Measurements from ENCODE around the gene MIER2. TPM values are rescaled to one million over a fixed set of nuclear protein-coding genes. Genes with fewer than 3 reads are reported as not detected.

MIER2 gene
- total RNA-seq, 1 donor: 14.8 TPM

DNA sequence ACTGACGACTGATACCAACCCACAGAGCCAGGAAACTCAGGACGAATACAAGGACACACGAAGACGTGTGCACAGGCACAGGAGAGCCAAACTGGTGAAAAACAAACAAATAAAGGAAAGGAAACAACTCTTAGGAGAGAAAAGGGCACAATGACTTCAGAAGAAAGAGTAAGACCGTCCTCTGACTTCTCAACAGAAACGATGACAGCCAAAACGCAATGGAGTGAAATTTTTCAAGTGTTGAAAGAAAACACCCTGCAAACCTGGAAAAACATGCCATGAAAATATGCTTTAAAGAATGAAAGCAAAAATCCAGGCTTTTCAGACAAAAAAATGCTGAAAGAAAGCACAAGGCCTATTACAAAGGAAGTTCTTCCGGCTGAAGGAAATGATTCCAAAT lies 28.8 kb downstream of the MIER2 start:
- Histone ChIP-seq H3K4me2 (ENCODE audit: insufficient read depth, low read length) (no peak overlapping the region), H4K20me1 (ENCODE audit: insufficient read depth, low read length) (peaks cover 39% of the 10 kb centered on the region), H3K4me1 (ENCODE audit: insufficient read depth, low read length) (no peaks in the 10 kb centered on the region), H3K27ac (ENCODE audit: low read depth, low read length) (no peak overlapping the region), H2AFZ (ENCODE audit: low read length) (no peak overlapping the region), H3K27me3 (ENCODE audit: insufficient read depth, low read length) (no peaks in the 10 kb centered on the region), H3K79me2 (ENCODE audit: insufficient read depth, low read length) (peaks cover 62% of the 10 kb centered on the region), H3K9me3 (ENCODE audit: low read depth, low read length) (no peaks in the 10 kb centered on the region), H3K4me3 (ENCODE audit: insufficient read depth, low read length) (no peak overlapping the region), H3K36me3 (ENCODE audit: insufficient read depth, low read length) (peaks cover 50% of the 10 kb centered on the region)
- TF ChIP-seq, protein P1, sequence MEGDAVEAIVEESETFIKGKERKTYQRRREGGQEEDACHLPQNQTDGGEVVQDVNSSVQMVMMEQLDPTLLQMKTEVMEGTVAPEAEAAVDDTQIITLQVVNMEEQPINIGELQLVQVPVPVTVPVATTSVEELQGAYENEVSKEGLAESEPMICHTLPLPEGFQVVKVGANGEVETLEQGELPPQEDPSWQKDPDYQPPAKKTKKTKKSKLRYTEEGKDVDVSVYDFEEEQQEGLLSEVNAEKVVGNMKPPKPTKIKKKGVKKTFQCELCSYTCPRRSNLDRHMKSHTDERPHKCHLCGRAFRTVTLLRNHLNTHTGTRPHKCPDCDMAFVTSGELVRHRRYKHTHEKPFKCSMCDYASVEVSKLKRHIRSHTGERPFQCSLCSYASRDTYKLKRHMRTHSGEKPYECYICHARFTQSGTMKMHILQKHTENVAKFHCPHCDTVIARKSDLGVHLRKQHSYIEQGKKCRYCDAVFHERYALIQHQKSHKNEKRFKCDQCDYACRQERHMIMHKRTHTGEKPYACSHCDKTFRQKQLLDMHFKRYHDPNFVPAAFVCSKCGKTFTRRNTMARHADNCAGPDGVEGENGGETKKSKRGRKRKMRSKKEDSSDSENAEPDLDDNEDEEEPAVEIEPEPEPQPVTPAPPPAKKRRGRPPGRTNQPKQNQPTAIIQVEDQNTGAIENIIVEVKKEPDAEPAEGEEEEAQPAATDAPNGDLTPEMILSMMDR (IDR thresholded peaks at IDR 0.05; ENCODE audit: extremely low read depth, low read depth, low read length): no peak
- no peak for DNase-seq (ENCODE audit: insufficient read length, low spot score, missing footprints)

DNA sequence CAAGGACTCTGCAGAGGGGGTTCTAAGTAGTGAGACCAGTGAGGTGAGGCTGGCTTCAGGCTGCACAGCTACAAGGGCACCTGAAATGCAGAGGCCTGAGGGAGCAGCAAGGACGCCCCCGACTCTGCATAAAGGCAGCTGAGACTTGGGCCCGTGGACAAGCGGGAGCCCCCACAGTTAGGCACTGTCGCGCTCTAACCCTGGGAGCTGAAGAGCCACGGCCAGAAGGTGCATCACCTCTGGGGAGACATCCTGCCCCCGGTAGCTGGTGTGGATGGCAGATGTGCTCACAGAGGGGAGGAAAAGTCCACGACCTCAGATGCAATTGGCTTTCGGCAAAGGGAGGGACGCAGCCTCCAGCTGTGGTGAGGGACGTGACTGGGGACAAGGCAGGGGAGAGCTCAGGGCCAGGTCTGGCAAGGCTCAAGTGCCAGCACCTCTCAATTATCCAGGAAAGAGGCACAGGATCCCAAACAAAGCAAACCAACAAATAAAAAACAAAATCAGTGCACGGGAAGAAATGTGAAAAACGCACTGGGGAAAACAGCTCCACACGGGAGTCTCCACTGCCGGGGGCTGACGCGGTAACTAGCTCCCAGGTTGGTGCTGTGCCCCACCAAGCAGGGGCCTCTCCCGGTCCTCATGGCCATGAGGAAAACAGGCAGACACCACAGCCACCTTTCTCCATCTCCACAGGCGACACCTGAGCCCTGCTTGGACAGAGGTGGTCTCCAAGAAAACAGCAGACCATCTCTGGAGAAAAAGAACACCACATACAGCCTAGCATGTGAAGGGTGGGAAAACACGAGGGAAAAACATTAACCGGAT lies 30.4 kb downstream of the MIER2 start:
- H2AFZ ChIP-seq (ENCODE audit: low read length): no peak overlapping the region

DNA sequence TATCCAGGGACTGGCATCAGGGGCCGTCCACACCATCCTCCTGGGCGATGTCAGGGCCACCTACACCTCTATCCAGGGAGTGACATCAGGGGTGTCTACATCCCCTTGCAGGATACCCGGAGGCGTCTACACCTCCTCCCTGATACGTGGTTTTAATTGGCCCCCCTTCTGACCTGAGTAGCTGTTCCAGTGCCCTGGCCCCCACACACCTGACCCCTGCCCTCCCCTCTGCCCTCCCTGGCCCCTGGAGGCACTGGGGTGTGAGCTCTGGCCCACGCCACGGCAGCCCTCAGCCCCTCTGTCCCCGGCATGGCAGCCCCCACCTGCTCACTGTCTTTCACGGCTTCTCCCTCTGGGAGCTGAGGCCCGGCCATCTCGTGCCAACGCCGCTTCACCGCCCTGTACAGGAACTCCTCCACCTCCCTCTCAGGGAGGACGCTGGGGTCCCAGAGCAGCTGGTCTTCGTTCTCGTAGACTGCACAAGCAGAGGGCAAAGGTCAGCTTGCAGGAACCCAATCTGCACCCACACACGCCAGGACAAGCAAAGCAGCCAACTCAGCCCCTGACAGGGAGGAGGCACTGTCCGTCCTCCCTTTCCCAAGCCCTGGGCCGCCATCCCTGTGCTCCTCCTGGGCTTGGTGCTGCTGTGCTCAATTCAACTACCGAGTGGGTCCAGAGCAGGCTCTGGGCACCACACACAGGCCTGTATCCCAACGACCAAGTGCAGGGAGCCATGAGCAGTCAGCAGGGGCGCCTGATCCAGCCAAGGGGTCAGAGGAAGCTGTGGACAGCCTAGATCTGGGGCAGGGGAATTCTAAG lies 31.2 kb downstream of the MIER2 start:
- H3K27ac ChIP-seq (ENCODE audit: low read depth, low read length): no peak overlapping the region
- peaks cover 61% of the 10 kb centered on the region for H3K79me2 ChIP-seq (ENCODE audit: insufficient read depth, low read length)
- peaks cover 49% of the 10 kb centered on the region for H4K20me1 ChIP-seq (ENCODE audit: insufficient read depth, low read length)

More for the DNA sequence above, 30.4 kb downstream of the MIER2 start:
- H3K79me2 ChIP-seq (ENCODE audit: insufficient read depth, low read length): peaks cover 62% of the 10 kb centered on the region
- no peak overlapping the region for H3K4me2 ChIP-seq (ENCODE audit: insufficient read depth, low read length)
- H3K27ac ChIP-seq (ENCODE audit: low read depth, low read length): no peak overlapping the region
- H3K4me1 ChIP-seq (ENCODE audit: insufficient read depth, low read length): no peaks in the 10 kb centered on the region
- TF ChIP-seq, protein P1 (IDR thresholded peaks at IDR 0.05; ENCODE audit: extremely low read depth, low read depth, low read length): no peak
- H3K4me3 ChIP-seq (ENCODE audit: insufficient read depth, low read length): no peak overlapping the region
- peaks cover 46% of the 10 kb centered on the region for H3K36me3 ChIP-seq (ENCODE audit: insufficient read depth, low read length)
- H3K27me3 ChIP-seq (ENCODE audit: insufficient read depth, low read length): no peaks in the 10 kb centered on the region
- peaks cover 44% of the 10 kb centered on the region for H4K20me1 ChIP-seq (ENCODE audit: insufficient read depth, low read length)
- peak; percentile 69 for DNase-seq (ENCODE audit: insufficient read length, low spot score, missing footprints)
- H3K9me3 ChIP-seq (ENCODE audit: low read depth, low read length): no peaks in the 10 kb centered on the region

More for the DNA sequence above, 31.2 kb downstream of the MIER2 start:
- Histone ChIP-seq H3K4me2 (ENCODE audit: insufficient read depth, low read length) (no peak overlapping the region), H2AFZ (ENCODE audit: low read length) (no peak overlapping the region), H3K27me3 (ENCODE audit: insufficient read depth, low read length) (no peaks in the 10 kb centered on the region), H3K36me3 (ENCODE audit: insufficient read depth, low read length) (peaks cover 43% of the 10 kb centered on the region), H3K4me3 (ENCODE audit: insufficient read depth, low read length) (no peak overlapping the region), H3K4me1 (ENCODE audit: insufficient read depth, low read length) (no peaks in the 10 kb centered on the region), H3K9me3 (ENCODE audit: low read depth, low read length) (no peaks in the 10 kb centered on the region)
- TF ChIP-seq, protein P1 (IDR thresholded peaks at IDR 0.05; ENCODE audit: extremely low read depth, low read depth, low read length): no peak
- DNase-seq (ENCODE audit: insufficient read length, low spot score, missing footprints): peak; percentile 75
